Stimulated activated naive CD4-positive, alpha-beta T cell treated with Interleukin-2 at 50 U/mL for 16 hours (primary cell): Measurements from ENCODE around the gene BRD2.

Experiments used
- DNase-seq: peaks from one replicate; lab custom pipeline; 2025; lab: John Stamatoyannopoulos, UW

Gene BRD2

DNA sequence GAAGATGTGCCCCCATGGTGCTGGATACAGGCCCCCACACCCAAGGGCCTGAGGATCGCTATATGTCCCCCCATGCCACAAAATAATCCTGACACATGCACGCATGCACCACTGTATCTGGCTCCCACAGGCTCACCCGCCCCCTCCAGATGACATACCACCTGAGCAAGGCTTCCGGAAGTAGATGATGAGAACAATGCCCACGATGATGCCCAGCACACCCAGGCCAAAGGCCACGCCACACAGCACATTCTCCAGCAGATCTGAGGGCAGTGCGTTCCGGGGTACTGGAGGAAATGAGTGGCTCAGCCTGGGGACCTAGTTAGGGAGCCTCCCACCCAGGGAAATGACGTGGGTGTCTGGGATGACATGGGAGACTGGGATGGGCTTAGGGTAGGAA, 19.3 kb upstream of the BRD2 start:
- DNase-seq, result no peak

DNA sequence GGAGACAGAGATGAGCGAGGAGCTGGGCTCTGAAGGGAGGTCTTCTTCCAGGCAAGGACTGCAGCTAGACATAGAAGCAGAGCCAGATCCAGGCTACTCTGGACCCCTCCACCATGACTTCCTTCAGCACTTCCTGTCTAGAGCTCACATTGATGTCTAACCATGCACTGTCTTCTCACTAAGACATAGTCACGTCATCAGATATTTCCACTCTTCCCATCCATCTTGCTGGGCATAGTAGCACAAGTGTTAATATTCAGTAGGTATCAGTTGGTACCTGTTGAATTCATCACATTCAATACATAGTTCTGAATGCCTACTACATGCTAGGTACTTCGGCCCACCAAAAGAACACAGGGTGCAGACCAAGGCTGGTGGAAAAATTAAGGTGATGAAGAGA, 18.4 kb upstream of the BRD2 start:
- DNase-seq, result no peak

DNA sequence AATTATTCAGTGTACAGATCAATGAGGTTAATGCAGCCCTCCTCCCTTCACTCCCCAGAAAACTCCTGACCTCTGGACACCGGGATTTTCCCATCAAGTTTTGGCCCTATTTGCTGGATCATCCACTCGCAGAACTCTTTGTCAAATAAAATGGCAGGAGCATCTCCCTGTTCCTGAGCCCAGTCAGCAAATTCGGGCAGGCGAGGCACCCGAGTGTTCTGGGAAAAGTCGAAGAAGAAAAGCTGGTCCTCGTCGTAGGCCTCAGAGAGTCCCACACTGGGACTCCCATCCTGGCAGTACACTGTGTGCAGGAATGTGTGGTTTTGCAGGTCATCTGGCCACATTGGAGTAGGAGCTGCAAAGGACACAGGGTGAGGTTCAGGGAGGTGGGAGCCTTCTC, 17.9 kb upstream of the BRD2 start:
- DNase-seq, result no peak

DNA sequence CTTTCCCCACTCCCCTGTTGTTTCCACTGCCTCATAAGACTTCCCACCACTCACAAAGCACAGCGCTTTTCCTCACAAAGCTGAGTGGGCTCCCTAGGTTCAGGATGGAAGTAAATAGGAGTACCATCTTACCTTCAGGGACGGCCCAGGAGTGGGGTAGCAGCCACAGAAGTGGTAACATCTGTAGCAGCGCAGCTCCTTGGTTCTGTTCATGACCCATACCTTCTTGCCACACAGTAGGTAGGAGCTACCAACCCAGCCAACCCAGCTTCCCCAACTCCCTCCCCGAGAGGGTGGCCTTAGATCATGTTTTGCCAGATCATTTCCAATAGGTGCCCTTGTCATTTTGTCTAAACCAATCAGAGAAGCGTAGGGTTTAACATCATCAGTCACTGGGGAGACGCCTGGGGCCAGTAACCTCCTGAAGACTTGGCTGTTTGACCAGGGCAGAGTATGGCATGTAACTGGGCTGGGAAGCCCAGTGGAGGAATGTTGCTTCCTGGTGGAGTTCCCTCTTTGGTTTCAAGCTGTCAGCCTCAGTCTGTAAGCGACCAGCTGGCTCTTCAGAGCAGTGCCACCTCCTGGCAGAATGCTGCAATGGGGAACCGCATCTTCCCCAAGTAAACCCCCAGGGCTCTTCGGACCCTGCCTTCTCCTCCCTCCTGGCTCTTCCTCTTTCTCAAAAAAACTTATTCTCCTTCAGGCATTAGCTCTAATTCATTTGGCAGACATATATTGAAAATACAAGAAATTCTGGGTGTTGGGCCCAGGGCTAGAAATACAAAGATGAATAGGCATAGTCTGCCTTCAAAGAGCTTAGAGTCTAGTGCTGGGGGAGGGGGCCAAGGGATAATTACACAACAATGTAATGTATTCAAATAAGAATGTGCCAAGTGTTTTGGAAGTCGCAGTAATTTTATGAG, 15.3 kb upstream of the BRD2 start, which contains the start of gene HLA-DMA:
Gene HLA-DMA, minus strand, starts transcription at position 281 of the 923 bp plus-strand sequence. Its CDS starts 61 bp downstream, at position 220.
- DNase-seq, result peak; percentile 65

GRCh38 chr6:32953775-32954174, 14.6 kb upstream of the BRD2 start:
- DNase-seq, result no peak

DNA sequence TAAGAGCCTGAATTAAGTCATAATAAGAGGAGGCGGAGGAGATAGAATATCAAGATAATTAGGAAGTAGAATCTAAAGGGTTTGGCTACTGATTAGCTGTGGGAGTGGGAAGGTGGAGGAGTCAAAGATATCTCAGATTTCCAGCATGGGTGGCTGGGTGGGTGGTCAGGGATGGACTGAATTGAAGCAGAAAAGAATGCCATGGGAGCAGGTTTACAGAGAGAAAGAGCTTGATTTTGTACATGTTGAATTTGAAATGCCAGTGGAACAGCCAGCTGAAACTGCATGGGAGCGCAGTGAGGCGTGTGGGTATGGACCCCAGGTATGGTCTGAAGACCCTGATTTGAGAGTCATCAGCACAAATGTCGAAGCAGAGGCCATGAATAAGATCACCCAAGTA, 14.1 kb upstream of the BRD2 start:
- no peak for DNase-seq

DNA sequence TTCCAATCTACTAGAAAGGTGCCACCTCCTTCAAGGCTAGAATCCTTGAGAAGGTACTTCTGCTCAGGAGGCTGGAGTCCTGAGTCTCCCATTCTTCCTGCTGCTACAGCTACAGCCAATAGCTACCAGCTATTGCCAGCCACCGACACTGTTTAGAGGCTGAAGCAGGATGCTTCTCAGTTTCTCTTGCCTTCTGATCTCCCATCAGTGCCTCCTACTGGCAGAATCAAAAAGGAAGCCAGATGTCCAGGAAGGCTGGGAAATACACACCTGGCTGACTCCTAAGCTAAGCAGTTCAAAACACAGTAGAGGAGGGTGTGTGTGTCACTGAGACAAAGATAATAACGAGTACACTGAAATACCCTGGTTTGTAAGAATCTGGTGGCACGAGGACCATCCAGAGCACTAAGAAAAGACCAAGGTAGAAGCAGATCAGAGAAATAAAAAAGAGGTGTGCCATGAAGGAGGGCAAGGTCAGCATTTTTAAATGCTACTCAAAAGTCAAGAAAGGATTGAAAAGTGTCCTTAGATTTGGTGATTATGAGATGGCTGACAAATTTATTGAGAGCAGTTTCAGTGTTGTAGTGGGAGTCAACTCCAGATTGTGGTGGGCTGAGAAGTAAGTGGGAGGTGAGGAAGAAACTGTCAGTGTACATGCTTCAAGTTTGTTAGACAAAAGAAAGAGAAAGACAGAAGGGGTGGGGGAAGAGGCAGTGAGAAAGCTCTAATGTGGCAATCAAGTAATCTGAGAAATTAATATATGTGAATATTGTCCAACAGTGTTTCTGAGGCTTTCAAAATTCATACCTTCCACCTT, 13.2 kb upstream of the BRD2 start:
- DNase-seq, result no peak

GRCh38 chr6:32956176-32956575, 12.2 kb upstream of the BRD2 start:
- DNase-seq, result no peak

- DNase-seq, result no peak
Measured at GRCh38 chr6:32960563-32960962, 7.8 kb upstream of the BRD2 start.

DNA sequence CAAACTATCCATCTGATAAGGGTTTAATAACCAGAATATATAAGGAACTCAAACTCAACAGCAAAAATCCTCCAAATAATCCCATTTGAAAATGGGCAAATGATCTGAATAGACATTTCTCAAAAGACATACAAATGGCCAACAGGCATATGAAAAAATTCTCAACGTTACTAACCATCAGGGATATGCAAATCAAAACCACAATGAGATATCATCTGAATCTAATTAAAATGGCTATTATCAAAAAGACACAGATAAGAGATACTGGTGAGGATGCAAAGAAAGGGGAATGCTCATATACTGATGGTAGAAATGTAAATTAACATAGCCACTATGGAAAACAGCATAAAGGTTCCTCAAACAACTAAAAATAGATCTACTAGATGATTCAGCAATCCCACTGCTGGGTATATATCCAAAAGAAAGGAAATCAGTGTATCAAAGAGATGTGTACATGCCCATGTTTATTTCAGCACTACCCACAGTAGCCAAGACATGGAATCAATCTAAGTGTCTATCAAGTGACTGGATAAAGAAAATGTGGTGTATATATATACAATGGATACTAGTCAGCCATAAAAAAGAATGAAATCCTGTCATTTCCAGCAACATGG, 6.1 kb upstream of the BRD2 start:
- DNase-seq, result no peak

DNA sequence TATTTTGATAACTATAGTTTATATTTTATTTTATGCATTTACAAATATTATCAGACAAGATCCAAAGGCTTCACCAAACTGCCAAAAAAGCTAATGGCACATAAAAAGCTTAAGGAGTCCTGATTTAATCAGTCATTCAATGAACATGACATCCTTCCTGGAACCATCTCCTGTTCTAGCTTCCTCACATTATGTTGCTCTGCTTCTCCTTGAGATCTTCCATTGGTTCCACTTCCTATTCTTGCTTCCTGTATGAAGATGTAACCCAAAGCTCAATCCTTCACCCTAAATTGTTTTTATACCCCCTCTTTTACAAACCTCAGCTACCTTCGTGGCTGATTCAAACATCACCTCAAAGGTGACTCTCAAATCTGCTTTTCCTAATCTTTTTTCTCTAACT, 4.5 kb upstream of the BRD2 start:
- DNase-seq, result no peak

DNA sequence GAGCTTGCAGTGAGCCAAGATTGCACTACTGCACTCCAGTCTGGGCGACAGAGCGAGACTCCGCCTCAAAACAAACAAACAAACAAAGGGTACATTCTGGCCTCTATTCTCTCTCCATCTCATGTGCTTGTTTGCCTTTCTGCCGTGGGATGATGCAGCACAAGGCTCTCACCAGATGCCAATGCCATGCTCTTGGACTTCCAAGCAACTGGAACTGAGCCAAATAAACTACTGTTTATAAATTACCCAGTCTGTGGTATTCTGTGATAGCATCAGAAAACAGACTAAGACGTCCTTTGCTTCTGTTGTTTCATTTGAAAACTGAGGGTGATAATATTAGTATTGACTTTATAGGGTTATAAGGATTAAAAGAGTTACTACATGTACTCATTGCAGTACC, 3.6 kb upstream of the BRD2 start:
- no peak for DNase-seq

DNA sequence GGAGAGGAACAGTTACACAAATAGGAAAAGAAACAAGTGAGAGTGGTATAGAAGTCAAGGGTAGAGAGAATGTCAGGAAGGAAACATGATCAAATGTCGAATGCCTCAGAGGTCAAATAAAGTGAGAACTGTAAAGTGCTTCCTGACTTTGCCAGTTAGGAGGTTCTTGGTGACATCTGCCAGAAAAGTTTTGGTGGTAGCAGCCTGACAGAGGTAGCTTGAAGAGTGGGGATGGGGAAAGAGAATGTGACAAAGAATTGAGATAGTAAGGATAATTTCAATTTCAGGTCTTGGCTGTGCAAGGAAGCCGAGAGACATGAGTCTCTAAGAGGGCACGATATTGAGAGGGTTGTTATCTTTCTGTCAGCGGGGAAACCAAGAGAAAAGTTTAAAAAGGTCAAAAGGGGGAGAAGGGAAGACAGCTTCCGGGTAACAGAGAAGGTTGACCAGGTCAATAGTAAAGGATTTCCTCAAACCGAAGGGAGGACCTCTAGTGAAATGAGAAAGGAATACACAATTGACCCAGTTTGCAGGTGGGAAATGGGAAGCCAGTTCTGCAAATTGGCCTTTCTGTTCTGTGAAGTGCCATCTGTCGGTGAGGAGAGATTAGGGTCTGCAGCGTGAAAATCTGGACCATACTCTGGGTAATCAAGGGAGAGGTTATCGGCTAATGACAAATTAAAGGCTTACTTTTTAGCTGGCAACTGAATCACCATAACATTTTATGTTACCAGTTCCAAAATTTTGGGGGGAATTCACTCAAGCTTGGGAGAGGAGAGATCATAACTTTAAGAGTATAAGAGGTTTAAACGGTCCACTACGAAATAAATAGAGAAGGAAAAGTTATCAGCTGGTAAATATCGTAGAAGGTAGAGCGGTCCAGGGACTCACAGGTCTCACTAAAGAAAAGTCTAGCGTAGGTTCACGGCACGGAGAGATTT, 973 bp upstream of the BRD2 start:
- DNase-seq, result no peak

GRCh38 chr6:32968867-32969684, 682 bp downstream of the BRD2 start:
- DNase-seq, result peak; percentile 67

DNA sequence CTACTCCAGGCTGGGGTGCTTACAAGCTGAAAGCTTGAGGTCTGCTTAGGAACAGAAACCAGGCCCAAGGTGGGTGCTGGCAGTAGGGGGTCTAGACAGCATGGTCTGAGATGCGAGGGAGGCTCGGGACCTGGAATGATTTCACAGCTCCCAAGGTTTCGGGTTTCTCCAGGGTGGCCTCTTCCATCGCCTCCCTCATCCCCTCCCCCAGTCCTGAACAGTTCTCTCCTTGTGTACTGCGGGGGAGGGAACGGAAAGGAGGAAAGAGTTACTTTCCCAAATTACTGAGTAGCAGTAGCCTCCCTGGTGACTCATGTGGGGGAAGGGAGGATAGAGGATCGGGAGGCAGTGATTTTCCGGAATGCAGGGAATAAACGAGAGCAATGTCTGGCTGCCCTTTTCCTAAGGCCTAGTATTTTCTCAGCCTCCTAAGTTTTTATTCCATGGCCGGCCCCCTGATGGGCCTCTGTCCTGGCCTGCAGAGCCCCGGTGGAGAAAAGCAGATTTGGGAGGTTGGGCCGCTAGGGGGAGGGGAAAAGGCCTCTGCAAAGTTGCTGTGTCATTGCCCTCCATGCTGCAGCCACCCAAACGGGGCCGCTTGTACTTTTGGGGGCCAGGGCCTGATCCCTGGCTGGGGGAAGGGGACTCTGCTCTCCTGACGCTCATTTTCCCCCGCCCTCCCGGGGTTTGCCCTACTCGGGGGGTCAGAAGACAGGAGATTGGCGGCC, 1.5 kb downstream of the BRD2 start:
- peak; percentile 81 for DNase-seq

DNA sequence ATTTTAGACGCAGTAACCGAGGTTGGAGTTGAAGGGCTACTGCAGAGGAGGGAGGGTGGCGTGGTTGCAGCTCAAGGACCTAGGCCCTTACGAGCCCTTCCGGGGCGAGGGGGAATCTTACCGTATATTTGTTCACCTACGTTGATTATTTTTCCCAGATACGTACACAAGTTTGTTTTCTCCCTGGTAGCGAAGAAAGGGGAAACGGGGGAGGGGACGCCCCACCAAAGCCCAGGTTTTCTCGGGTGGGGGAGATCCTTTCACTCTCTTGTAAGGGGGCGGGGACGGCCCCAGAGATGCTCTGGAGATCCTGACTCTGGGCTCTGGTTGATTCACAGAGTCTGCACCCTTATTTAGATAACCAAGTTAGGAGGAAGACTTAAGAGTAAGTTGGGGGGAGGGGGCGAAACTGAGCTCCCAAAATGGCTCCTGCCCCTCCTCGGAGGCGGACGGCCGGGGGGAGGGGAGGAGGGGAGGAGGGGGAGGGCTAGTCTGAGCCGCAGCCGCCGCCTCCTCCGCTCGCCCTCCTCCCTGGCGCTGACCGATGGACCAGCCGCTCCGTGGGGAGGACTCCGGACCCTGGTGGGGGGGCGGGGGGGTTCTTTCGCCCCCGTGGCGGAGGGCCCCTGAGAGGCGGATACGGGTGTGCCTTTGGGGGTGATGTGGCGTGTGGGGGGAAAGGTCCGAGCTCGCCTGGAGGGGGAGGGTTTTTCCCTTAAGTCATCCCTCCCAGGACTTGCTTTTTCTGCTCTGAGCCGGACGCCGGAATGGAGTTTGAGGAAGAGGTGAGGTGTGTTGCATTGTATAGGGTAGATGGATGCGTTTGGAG, 2.2 kb downstream of the BRD2 start:
- DNase-seq, result peak; percentile 83

DNA sequence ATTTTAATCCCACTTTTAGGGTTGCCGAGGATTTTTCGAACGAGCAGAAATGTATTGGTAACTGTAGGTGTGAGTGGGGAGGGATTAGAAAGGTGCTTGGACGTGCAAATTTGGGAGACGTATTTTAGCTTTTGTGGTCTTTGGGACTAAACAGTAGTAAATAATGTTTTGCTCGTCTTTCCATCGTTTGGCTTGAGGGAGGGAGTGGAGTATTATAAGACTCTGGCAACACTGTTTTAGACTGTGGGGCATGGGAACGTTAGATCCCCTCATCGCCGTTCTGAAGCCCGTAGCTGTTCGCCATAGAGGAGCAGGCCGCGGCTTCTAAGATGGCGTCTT, 2.8 kb downstream of the BRD2 start:
- no peak for DNase-seq

DNA sequence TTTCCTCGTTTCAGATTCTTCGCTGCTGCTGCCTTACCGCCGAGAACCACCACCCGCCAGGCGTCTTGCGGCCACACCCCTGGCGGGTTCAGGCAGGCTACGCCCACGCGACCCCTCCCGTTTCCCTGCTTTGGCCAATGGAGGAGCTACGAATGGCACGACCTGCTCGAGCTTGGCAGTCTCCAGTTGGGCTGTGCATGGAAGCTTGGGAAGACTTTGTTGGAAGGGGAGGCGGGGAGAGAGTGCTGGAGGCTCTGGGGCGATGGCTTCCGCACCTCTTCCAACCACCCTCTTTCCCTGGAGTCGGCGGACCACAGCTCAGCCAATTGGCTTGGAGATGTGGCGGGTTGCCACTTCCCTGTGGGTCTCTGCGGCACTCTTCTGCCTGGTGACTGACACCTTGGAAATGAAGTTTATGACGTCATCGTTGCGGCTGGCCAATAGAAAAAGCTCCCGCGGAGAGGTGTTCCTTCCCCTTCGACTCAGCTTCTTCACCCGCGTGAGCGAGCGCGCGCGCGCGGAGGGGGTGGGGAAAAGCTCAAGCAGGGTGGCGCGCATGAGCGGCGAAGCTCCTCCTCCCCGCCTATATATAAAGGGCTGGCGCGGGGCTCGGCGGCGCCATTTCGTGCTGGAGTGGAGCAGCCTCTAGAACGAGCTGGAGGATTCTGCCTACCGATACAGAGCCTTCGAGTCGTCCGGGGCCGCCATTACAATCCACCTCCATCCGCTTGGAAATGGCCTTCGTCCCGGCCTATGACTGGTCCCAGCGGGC, 3.4 kb downstream of the BRD2 start:
- peak; percentile 96 for DNase-seq
